ENCODE data around the gene NBPF12.
"Not testable (repeated sequence)": the region's sequence is repeated elsewhere in the genome, so short reads cannot be mapped to it uniquely, and the experiment has no call there.

Gene NBPF12

GRCh38 chr1:146938242-146938902 lies at the start of gene NBPF12:
NBPF12 (plus strand) TSS chr1:146938324; CDS start chr1:146960144, 21,820 bp downstream.
- H3K9me3 ChIP-seq (ENCODE audit: insufficient read depth, low read length, severe bottlenecking); H3K27me3 ChIP-seq (ENCODE audit: insufficient read depth, low read length, poor library complexity); H4K20me1 ChIP-seq (ENCODE audit: insufficient read depth, low read length); H3K36me3 ChIP-seq (ENCODE audit: insufficient read depth, low read length): not testable (repeated sequence)
- Histone ChIP-seq H3K9ac (ENCODE audit: low read depth, low read length) (peak within 1 kb of the TSS; percentile 67), H3K4me3 (ENCODE audit: low read depth in 1 of 2, low read length in 2 of 2) (peak within 1 kb of the TSS; percentile 63 to 72; a peak in 3 of 4 replicates), H3K79me2 (ENCODE audit: insufficient read depth, low read length) (peaks cover 19% of the 10 kb centered on the region), H3K27ac (ENCODE audit: low read length) (peak within 1 kb of the TSS; percentile 75), H3K4me2 (ENCODE audit: insufficient read depth, low read length) (peak within 1 kb of the TSS; percentile 64), H2AFZ (ENCODE audit: low read depth, low read length) (peak within 1 kb of the TSS; percentile 85), H3K4me1 (ENCODE audit: insufficient read depth, low read length) (peaks cover 12% of the 10 kb centered on the region; the same call in 1 of the 2 replicates)
- ATAC-seq (ENCODE audit: insufficient read depth, low read depth) (peak; percentile 98), DNase-seq (peak; percentile 88)

- H3K4me3 ChIP-seq (ENCODE audit: low read depth in 1 of 2, low read length in 2 of 2); H3K4me2 ChIP-seq (ENCODE audit: insufficient read depth, low read length); H3K27ac ChIP-seq (ENCODE audit: low read length); ATAC-seq (ENCODE audit: insufficient read depth, low read depth); H3K79me2 ChIP-seq (ENCODE audit: insufficient read depth, low read length); H3K36me3 ChIP-seq (ENCODE audit: insufficient read depth, low read length); DNase-seq; H4K20me1 ChIP-seq (ENCODE audit: insufficient read depth, low read length); H3K9ac ChIP-seq (ENCODE audit: low read depth, low read length); H2AFZ ChIP-seq (ENCODE audit: low read depth, low read length); H3K27me3 ChIP-seq (ENCODE audit: insufficient read depth, low read length, poor library complexity); H3K4me1 ChIP-seq (ENCODE audit: insufficient read depth, low read length): not testable (repeated sequence)
- H3K9me3 ChIP-seq (ENCODE audit: insufficient read depth, low read length, severe bottlenecking), result peaks cover 15% of the 10 kb centered on the region
Observed at GRCh38 chr1:146891355-146891754, 46.8 kb upstream of the NBPF12 start.

GRCh38 chr1:146892331-146892730 lies 45.8 kb upstream of the NBPF12 start:
- H3K36me3 ChIP-seq (ENCODE audit: insufficient read depth, low read length); H3K27ac ChIP-seq (ENCODE audit: low read length); H2AFZ ChIP-seq (ENCODE audit: low read depth, low read length); H3K79me2 ChIP-seq (ENCODE audit: insufficient read depth, low read length); H4K20me1 ChIP-seq (ENCODE audit: insufficient read depth, low read length); H3K27me3 ChIP-seq (ENCODE audit: insufficient read depth, low read length, poor library complexity); ATAC-seq (ENCODE audit: insufficient read depth, low read depth); H3K4me1 ChIP-seq (ENCODE audit: insufficient read depth, low read length); DNase-seq; H3K9ac ChIP-seq (ENCODE audit: low read depth, low read length); H3K4me2 ChIP-seq (ENCODE audit: insufficient read depth, low read length); H3K4me3 ChIP-seq (ENCODE audit: low read depth in 1 of 2, low read length in 2 of 2): not testable (repeated sequence)
- H3K9me3 ChIP-seq (ENCODE audit: insufficient read depth, low read length, severe bottlenecking), result peaks cover 15% of the 10 kb centered on the region

GRCh38 chr1:146907565-146908261 lies 30.4 kb upstream of the NBPF12 start:
- not testable (repeated sequence) for H3K9me3 ChIP-seq (ENCODE audit: insufficient read depth, low read length, severe bottlenecking); H3K27ac ChIP-seq (ENCODE audit: low read length); ATAC-seq (ENCODE audit: insufficient read depth, low read depth); H3K36me3 ChIP-seq (ENCODE audit: insufficient read depth, low read length); H3K9ac ChIP-seq (ENCODE audit: low read depth, low read length); H3K27me3 ChIP-seq (ENCODE audit: insufficient read depth, low read length, poor library complexity); H4K20me1 ChIP-seq (ENCODE audit: insufficient read depth, low read length); H3K4me3 ChIP-seq (ENCODE audit: low read depth in 1 of 2, low read length in 2 of 2); DNase-seq; H3K4me1 ChIP-seq (ENCODE audit: insufficient read depth, low read length); H3K79me2 ChIP-seq (ENCODE audit: insufficient read depth, low read length); H2AFZ ChIP-seq (ENCODE audit: low read depth, low read length); H3K4me2 ChIP-seq (ENCODE audit: insufficient read depth, low read length)

- H4K20me1 ChIP-seq (ENCODE audit: insufficient read depth, low read length); H3K4me1 ChIP-seq (ENCODE audit: insufficient read depth, low read length); H3K4me3 ChIP-seq (ENCODE audit: low read depth in 1 of 2, low read length in 2 of 2); H3K4me2 ChIP-seq (ENCODE audit: insufficient read depth, low read length); ATAC-seq (ENCODE audit: insufficient read depth, low read depth); H3K9ac ChIP-seq (ENCODE audit: low read depth, low read length); H3K9me3 ChIP-seq (ENCODE audit: insufficient read depth, low read length, severe bottlenecking); H3K79me2 ChIP-seq (ENCODE audit: insufficient read depth, low read length); DNase-seq; H2AFZ ChIP-seq (ENCODE audit: low read depth, low read length); H3K27ac ChIP-seq (ENCODE audit: low read length); H3K36me3 ChIP-seq (ENCODE audit: insufficient read depth, low read length); H3K27me3 ChIP-seq (ENCODE audit: insufficient read depth, low read length, poor library complexity): not testable (repeated sequence)
Observed at GRCh38 chr1:146912975-146913374, 25.1 kb upstream of the NBPF12 start.

GRCh38 chr1:146920811-146921210 lies 17.3 kb upstream of the NBPF12 start:
- H3K4me3 ChIP-seq (ENCODE audit: low read depth in 1 of 2, low read length in 2 of 2); H3K27ac ChIP-seq (ENCODE audit: low read length); H3K36me3 ChIP-seq (ENCODE audit: insufficient read depth, low read length); DNase-seq; H3K27me3 ChIP-seq (ENCODE audit: insufficient read depth, low read length, poor library complexity); H3K79me2 ChIP-seq (ENCODE audit: insufficient read depth, low read length); H3K4me2 ChIP-seq (ENCODE audit: insufficient read depth, low read length); H2AFZ ChIP-seq (ENCODE audit: low read depth, low read length); H3K9ac ChIP-seq (ENCODE audit: low read depth, low read length); H4K20me1 ChIP-seq (ENCODE audit: insufficient read depth, low read length); ATAC-seq (ENCODE audit: insufficient read depth, low read depth); H3K9me3 ChIP-seq (ENCODE audit: insufficient read depth, low read length, severe bottlenecking); H3K4me1 ChIP-seq (ENCODE audit: insufficient read depth, low read length): not testable (repeated sequence)

GRCh38 chr1:146922614-146923013 lies 15.5 kb upstream of the NBPF12 start:
- DNase-seq; H4K20me1 ChIP-seq (ENCODE audit: insufficient read depth, low read length); H2AFZ ChIP-seq (ENCODE audit: low read depth, low read length); ATAC-seq (ENCODE audit: insufficient read depth, low read depth); H3K4me1 ChIP-seq (ENCODE audit: insufficient read depth, low read length); H3K27ac ChIP-seq (ENCODE audit: low read length); H3K79me2 ChIP-seq (ENCODE audit: insufficient read depth, low read length); H3K9me3 ChIP-seq (ENCODE audit: insufficient read depth, low read length, severe bottlenecking); H3K4me2 ChIP-seq (ENCODE audit: insufficient read depth, low read length); H3K36me3 ChIP-seq (ENCODE audit: insufficient read depth, low read length); H3K9ac ChIP-seq (ENCODE audit: low read depth, low read length); H3K4me3 ChIP-seq (ENCODE audit: low read depth in 1 of 2, low read length in 2 of 2); H3K27me3 ChIP-seq (ENCODE audit: insufficient read depth, low read length, poor library complexity): not testable (repeated sequence)

- not testable (repeated sequence) for ATAC-seq (ENCODE audit: insufficient read depth, low read depth); DNase-seq; H3K27me3 ChIP-seq (ENCODE audit: insufficient read depth, low read length, poor library complexity)
Observed at GRCh38 chr1:146924106-146924505, 14.0 kb upstream of the NBPF12 start.

More at GRCh38 chr1:146924106-146924505, 14.0 kb upstream of the NBPF12 start:
- H2AFZ ChIP-seq (ENCODE audit: low read depth, low read length); H3K36me3 ChIP-seq (ENCODE audit: insufficient read depth, low read length); H3K4me1 ChIP-seq (ENCODE audit: insufficient read depth, low read length); H3K4me2 ChIP-seq (ENCODE audit: insufficient read depth, low read length); H3K79me2 ChIP-seq (ENCODE audit: insufficient read depth, low read length); H3K27ac ChIP-seq (ENCODE audit: low read length); H3K9ac ChIP-seq (ENCODE audit: low read depth, low read length); H3K4me3 ChIP-seq (ENCODE audit: low read depth in 1 of 2, low read length in 2 of 2); H3K9me3 ChIP-seq (ENCODE audit: insufficient read depth, low read length, severe bottlenecking); H4K20me1 ChIP-seq (ENCODE audit: insufficient read depth, low read length): not testable (repeated sequence)

Data from DND-41 (cell line).